K562 (cell line): Measurements from ENCODE around the gene RHEB. TPM values are rescaled to one million over a fixed set of nuclear protein-coding genes. Genes with fewer than 3 reads are reported as not detected.

Experiments
- ATAC-seq: fragments of 200-7000 bp; cut with Tn5 transposase; 3 replicates; pipeline ENCODE4 v1.9.1; 2020; ENCODE audit warnings: moderate library complexity
- BruUV-seq: library from RNA; stranded (reverse); fragments of 400-500 nt; replicated peaks from 2 replicates; lab custom pipeline; 2021; lab: Mats Ljungman, UMichigan
- CTCF ChIA-PET: fragments of 300-600 bp; formaldehyde crosslinking; extraction: SDS; loops from one replicate; lab custom pipeline; 2021; ENCODE audit warnings: low intra/inter-chr PET ratio; lab: Yijun Ruan, JAX
- POLR2A ChIA-PET: fragments of 300-600, 350-650 bp; sonication (Branson Sonifier 250); formaldehyde crosslinking; extraction: SDS; loops from one replicate; lab custom pipeline; 2021; ENCODE audit warnings: antibody characterized with exemption, inconsistent platforms; lab: Yijun Ruan, JAX
- DNase-seq, 4 experiments: peaks; one replicate each; pipeline versions ENCODE4 v3.0.0 to v3.0.0-alpha.2; 2011 to 2018; ENCODE audit warnings: low spot score in 3 of 4, mixed read lengths in 3 of 4; ENCODE audit errors: extremely low read depth in 1 of 4
- FAIRE-seq: peaks from 2 replicates; lab custom pipeline; 2011; peaks lifted over from hg19 to GRCh38; lab: Jason Lieb, UNC
- H2AFZ ChIP-seq: 2 replicates; pipeline ENCODE4 v1.6.0; 2011; ENCODE audit warnings: low read depth, low read length, control low read depth, inconsistent platforms
- H3K27ac ChIP-seq: fragments of 200-600 bp; 3 replicates; pipeline ENCODE4 v1.8.0; 2011; ENCODE audit warnings: low read depth, mild to moderate bottlenecking, control low read depth, inconsistent platforms, low read length, moderate library complexity, mixed read lengths; ENCODE audit errors: extremely low read depth
- H3K27me3 ChIP-seq, 2 experiments: fragments of 300-600 bp in 1 of 2; 2 replicates in 1 of 2; 3 replicates in 1 of 2; pipeline versions ENCODE4 v1.6.0 to v1.8.0; 2011; ENCODE audit warnings: inconsistent platforms in 2 of 2, low read length in 2 of 2, mild to moderate bottlenecking in 1 of 2, mixed read lengths in 1 of 2, moderate library complexity in 1 of 2; ENCODE audit not compliant: control insufficient read depth in 2 of 2, insufficient read depth in 2 of 2
- H3K36me3 ChIP-seq: fragments of 300-600 bp; 3 replicates; pipeline ENCODE4 v1.8.0; 2011; ENCODE audit warnings: mild to moderate bottlenecking, low read length, inconsistent platforms; ENCODE audit not compliant: control insufficient read depth, insufficient read depth
- H3K4me1 ChIP-seq, 2 experiments: fragments of 200-600 bp in 1 of 2; replicated peaks in 1 of 2; 2 replicates in 1 of 2; 3 replicates in 1 of 2; pipeline versions ENCODE4 v1.5.1 to v1.8.0; 2011; ENCODE audit warnings: inconsistent platforms in 2 of 2, low read length in 2 of 2, mild to moderate bottlenecking in 1 of 2, mixed read lengths in 1 of 2, moderate library complexity in 1 of 2; ENCODE audit not compliant: control insufficient read depth in 2 of 2, insufficient read depth in 2 of 2
- H3K4me2 ChIP-seq: 2 replicates; pipeline ENCODE4 v1.6.1; 2011; ENCODE audit warnings: low read length, control low read depth, inconsistent platforms, mixed read lengths; ENCODE audit not compliant: insufficient read depth
- H3K4me3 ChIP-seq: fragments of 200-600 bp; sonication (generic), shearing (Covaris generic); 2 replicates; pipeline ENCODE4 v1.5.1; 2016; ENCODE audit warnings: control low read depth, inconsistent platforms
- H3K79me2 ChIP-seq: fragments of 200-600 bp; 3 replicates; pipeline ENCODE4 v1.8.0; 2011; ENCODE audit warnings: low read length, inconsistent platforms; ENCODE audit not compliant: control insufficient read depth, insufficient read depth
- H3K9ac ChIP-seq, 2 experiments: 2 replicates each; pipeline versions ENCODE4 v1.6.0 to v1.6.1; 2011; ENCODE audit warnings: low read depth in 2 of 2, low read length in 2 of 2, control low read depth in 1 of 2, inconsistent platforms in 1 of 2, mild to moderate bottlenecking in 1 of 2, mixed read lengths in 1 of 2; ENCODE audit not compliant: insufficient read depth in 1 of 2
- H3K9me1 ChIP-seq: one replicate; pipeline ENCODE4 v1.6.0; 2011; ENCODE audit warnings: inconsistent platforms, mild to moderate bottlenecking, low read length, moderate library complexity; ENCODE audit not compliant: control insufficient read depth, insufficient read depth
- H3K9me3 ChIP-seq: replicated peaks from 2 replicates; pipeline ENCODE4 v1.5.1; 2011; ENCODE audit warnings: low read depth, low read length, inconsistent platforms; ENCODE audit not compliant: control insufficient read depth, insufficient read depth
- H4K20me1 ChIP-seq: replicated peaks from 2 replicates; pipeline ENCODE4 v1.6.1; 2011; ENCODE audit warnings: low read length, inconsistent platforms, mixed read lengths; ENCODE audit not compliant: control insufficient read depth, insufficient read depth
- CEBPB ChIP-seq: fragments of 450-650 bp; IDR thresholded peaks from 2 replicates; pipeline ENCODE4 v1.6.1; 2016; ENCODE audit warnings: missing genetic modification characterization, missing compliant biosample characterization
- CEBPG ChIP-seq, 3 experiments: fragments of 200-800 bp in 1 of 3; sonication (Bioruptor generic) in 1 of 3; sonication (generic) in 1 of 3; formaldehyde crosslinking in 1 of 3; IDR thresholded peaks in 2 of 3; conservative IDR thresholded peaks in 1 of 3; 2 replicates each; pipeline versions ENCODE4 v1.6.1 to v1.8.0; 2016 to 2022; ENCODE audit warnings: missing compliant biosample characterization in 2 of 3, missing genetic modification characterization in 2 of 3, mild to moderate bottlenecking in 1 of 3, missing genetic modification reagents in 1 of 3
- GATAD2B ChIP-seq: fragments of 450-650 bp; IDR thresholded peaks from 2 replicates; pipeline ENCODE4 v1.6.1; 2017; ENCODE audit warnings: mild to moderate bottlenecking, borderline replicate concordance
- MTF1 ChIP-seq: fragments of 250-450 bp; sonication (Bioruptor Pico); IDR thresholded peaks from 2 replicates; pipeline ENCODE4 v1.9.0; 2021; ENCODE audit warnings: moderate library complexity, mild to moderate bottlenecking, inconsistent platforms, borderline replicate concordance
- ZNF121 ChIP-seq: sonication (generic); formaldehyde crosslinking; conservative IDR thresholded peaks from 2 replicates; pipeline ENCODE4 v1.8.0; 2022; ENCODE audit warnings: missing genetic modification reagents
- WGBS: fragments of 100-300 bp; shearing (Covaris generic); methylation state at CpG from one replicate; pipeline ENCODE4 v1.1.6; 2016; ENCODE audit warnings: low coverage, mixed read lengths; ENCODE audit not compliant: insufficient coverage; ENCODE audit errors: missing lambda C conversion rate; 5-methylcytosine and 5-hydroxymethylcytosine counted together
- in situ Hi-C: fragments of 300-500 bp; cut with MboI; formaldehyde crosslinking; loops from 4 replicates; pipeline ENCODE4 v1.15.0; 2018; ENCODE audit warnings: inconsistent platforms, mixed read lengths
- intact Hi-C: fragments of 100-400 bp; cut with micrococcal nuclease; formaldehyde crosslinking; loops from 2 replicates; pipeline ENCODE4 v1.14.2; 2022
- polyA plus RNA-seq, 8 experiments: library from polyadenylated mRNA; depleted of rRNA in 4 of 8; stranded (reverse) in 5 of 8; unstranded in 3 of 8; fragments of >200 nt; fragmentation: Nextera tagmentation in 2 of 8; fragmentation: Illumina TruSeq in 1 of 8; extraction: Ambion mirVana in 2 of 8; extraction: Trizol in 1 of 8; gene quantifications; 2 replicates each; pipeline versions ENCODE4 v1.2.1 to v1.2.3, GENCODE V29; 2011 to 2014; ENCODE audit warnings: inconsistent platforms in 1 of 8, missing spikeins in 1 of 8
- total RNA-seq, 7 experiments: library from RNA; depleted of rRNA in 6 of 7; stranded (reverse); fragments of >200 nt in 6 of 7; fragmentation: Illumina TruSeq in 2 of 7; extraction: Trizol in 2 of 7; gene quantifications; 2 replicates each; pipeline versions ENCODE4 v1.2.1 to v1.2.3, GENCODE V29; 2011 to 2021; ENCODE audit warnings: low replicate concordance in 1 of 7
- TF ChIP-seq, protein P1 (sequence below): fragments of 450-650 bp; IDR thresholded peaks from 2 replicates; pipeline ENCODE4 v1.6.1; 2016; ENCODE audit warnings: missing biosample characterization, missing genetic modification characterization

Gene RHEB
- total and polyA plus RNA-seq, 9 of the 15 experiments (the other 6 are each of a cell fraction or from before 2014, with no cell fraction given) = 28.5 to 249 (median 182) TPM

DNA sequence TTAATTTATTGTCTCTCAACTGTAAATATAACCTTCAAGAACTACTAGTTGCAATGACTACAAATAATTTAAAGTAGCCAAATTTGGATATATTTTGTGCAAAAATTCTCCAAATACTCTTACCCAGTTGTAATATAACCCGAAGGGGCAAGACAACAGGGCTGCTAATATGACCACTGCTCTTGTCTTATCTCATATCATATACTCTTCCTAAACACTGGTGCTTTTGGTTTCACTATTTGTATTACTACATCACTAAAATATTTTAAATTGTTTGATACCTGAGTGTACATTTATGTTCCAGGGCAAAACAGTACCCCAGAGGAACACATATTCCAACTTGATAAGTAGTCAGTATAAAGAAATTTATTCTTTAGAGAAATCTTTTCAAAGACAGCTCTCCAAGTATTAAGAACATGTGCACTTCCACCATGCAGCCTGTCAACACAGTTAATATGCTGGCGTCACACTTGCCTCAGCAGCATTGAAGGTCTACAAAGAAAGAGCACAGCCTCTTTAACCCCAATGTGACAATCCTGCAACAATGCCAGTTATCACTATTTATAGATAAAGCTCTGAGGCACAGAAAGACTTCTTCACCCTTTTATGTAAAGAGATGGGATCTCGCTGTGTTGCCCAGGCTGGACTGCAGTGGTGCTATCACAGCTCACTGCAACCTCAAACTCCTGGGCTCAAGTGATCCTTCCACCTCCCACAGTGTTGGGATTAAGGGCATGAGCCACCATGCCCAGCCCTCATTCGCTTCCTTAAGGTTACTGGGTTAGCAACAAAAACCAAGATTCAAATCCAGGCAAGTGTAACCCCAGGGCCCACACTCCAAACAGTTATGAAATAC is 37.8 kb downstream of the RHEB start:
- no peak overlapping the region for H2AFZ ChIP-seq
- intact Hi-C loops (no loop called here), in situ Hi-C loops (no loop called here)
- H3K9me3 ChIP-seq = no peaks in the 10 kb centered on the region
- DNase-seq = no peak
- TF ChIP-seq MTF1 (no peak), ZNF121 (CRISPR knock-in tag) (peak; percentile 45; the same call in 1 of the 2 replicates)
- H3K4me2 ChIP-seq = no peak overlapping the region
- CTCF ChIA-PET = no interaction called here
- no peaks in the 10 kb centered on the region for H3K9me1 ChIP-seq
- no peak; the same call in 2 of the 3 replicates for ATAC-seq
- 92% methylated on average over 4 of the region's 4 CpGs for WGBS
- H3K27me3 ChIP-seq = no peaks in the 10 kb centered on the region
- POLR2A ChIA-PET = interaction anchor here (1.1 to 1.2 kb wide), 2 partner anchors 9 to 17 kb away, joined by 3 read pairs; no protein-coding TSS in a partner anchor
- peaks cover 83% of the 10 kb centered on the region for H3K79me2 ChIP-seq
- no peaks in the 10 kb centered on the region; a peak in 1 of 5 replicates for H3K4me1 ChIP-seq
- H4K20me1 ChIP-seq = peaks cover 7% of the 10 kb centered on the region
- no peak overlapping the region for H3K27ac ChIP-seq
- no TSS peak for BruUV-seq
- H3K4me3 ChIP-seq = no peak overlapping the region
- no peak overlapping the region for H3K9ac ChIP-seq
- H3K36me3 ChIP-seq = peaks cover 90% of the 10 kb centered on the region
- no peak for FAIRE-seq

DNA sequence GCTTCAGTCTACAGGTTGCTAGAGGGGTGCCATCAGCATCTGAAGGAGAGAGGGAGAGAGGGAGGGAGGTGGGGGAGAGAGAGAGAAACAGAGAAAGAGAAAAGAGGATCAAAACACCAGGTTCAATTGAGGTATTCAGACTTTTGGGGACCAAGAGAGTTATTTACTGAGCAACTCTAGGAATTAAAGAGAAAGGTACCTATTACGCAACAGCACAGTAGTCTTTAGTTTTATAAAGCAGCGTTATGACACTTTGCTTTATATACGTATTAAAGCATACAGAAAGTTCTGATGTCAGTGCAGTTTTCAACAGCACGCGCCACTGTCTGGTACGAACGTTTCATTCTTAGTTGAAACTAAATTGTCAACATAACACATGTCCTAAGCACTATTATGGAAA is 41.8 kb downstream of the RHEB start:
- BruUV-seq = no TSS peak
- Histone ChIP-seq H3K79me2 (peaks cover 74% of the 10 kb centered on the region), H3K27ac (no peak overlapping the region), H3K4me1 (no peaks in the 10 kb centered on the region), H3K4me2 (no peak overlapping the region), H2AFZ (no peak overlapping the region), H3K36me3 (peaks cover 88% of the 10 kb centered on the region), H3K27me3 (no peaks in the 10 kb centered on the region), H3K9me3 (no peaks in the 10 kb centered on the region), H3K9me1 (no peaks in the 10 kb centered on the region), H3K4me3 (no peak overlapping the region), H4K20me1 (no peaks in the 10 kb centered on the region; the same call in 1 of the 2 replicates), H3K9ac (no peak overlapping the region)
- TF ChIP-seq GATAD2B (no peak), CEBPB (tag) (peak; percentile 95), CEBPG (CRISPR knock-in tag; IDR thresholded peaks at IDR 0.05) (peak; percentile 40; the same call in 1 of the 2 replicates), CEBPG (tag; conservative IDR thresholded peaks at IDR 0.05 in 1 of 2, IDR thresholded peaks at IDR 0.05 in 1 of 2) (peak; percentile 81 to 98)
- TF ChIP-seq, protein P1, sequence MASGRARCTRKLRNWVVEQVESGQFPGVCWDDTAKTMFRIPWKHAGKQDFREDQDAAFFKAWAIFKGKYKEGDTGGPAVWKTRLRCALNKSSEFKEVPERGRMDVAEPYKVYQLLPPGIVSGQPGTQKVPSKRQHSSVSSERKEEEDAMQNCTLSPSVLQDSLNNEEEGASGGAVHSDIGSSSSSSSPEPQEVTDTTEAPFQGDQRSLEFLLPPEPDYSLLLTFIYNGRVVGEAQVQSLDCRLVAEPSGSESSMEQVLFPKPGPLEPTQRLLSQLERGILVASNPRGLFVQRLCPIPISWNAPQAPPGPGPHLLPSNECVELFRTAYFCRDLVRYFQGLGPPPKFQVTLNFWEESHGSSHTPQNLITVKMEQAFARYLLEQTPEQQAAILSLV (tag) = peak; percentile 78
- FAIRE-seq (no peak), ATAC-seq (no peak), DNase-seq (no peak)
- in situ Hi-C loops (no loop called here), intact Hi-C loops (no loop called here)
- WGBS = 94% methylated on average over 7 of the region's 7 CpGs
- ChIA-PET POLR2A (interaction anchor here (0.7 to 1.3 kb wide), 2 partner anchors 10 to 268 kb away, joined by 3 to 7 read pairs; no protein-coding TSS in a partner anchor), CTCF (no interaction called here)
